Measurements from ENCODE around the gene SLC6A1.

GRCh38 chr3:11035757-11036505 lies 43.4 kb downstream of the SLC6A1 start:
- no peak for TF ChIP-seq CTCF (IDR thresholded peaks at IDR 0.05)
- TF ChIP-seq POLR2AphosphoS5 (IDR thresholded peaks at IDR 0.05) = no peak
